Choroid plexus epithelial cell (primary cell): Measurements from ENCODE around the gene CFAP47.
A peak's percentile ranks its signal among the peaks of the same experiment; 100 is the strongest.

Experiments used
- DNase-seq: peaks from one replicate; pipeline ENCODE4 v3.0.0-alpha.2; 2010; ENCODE audit warnings: low read depth
- H3K4me3 ChIP-seq: 2 replicates; pipeline ENCODE4 v1.5.1; 2011; ENCODE audit warnings: low read depth, mild to moderate bottlenecking, control low read depth, low read length, moderate library complexity
- TF ChIP-seq, protein P1 (sequence below): conservative IDR thresholded peaks from 2 replicates; pipeline ENCODE4 v1.5.1; 2011; ENCODE audit warnings: low read depth, mild to moderate bottlenecking, control low read depth, inconsistent platforms, low read length, moderate library complexity

Gene CFAP47

DNA sequence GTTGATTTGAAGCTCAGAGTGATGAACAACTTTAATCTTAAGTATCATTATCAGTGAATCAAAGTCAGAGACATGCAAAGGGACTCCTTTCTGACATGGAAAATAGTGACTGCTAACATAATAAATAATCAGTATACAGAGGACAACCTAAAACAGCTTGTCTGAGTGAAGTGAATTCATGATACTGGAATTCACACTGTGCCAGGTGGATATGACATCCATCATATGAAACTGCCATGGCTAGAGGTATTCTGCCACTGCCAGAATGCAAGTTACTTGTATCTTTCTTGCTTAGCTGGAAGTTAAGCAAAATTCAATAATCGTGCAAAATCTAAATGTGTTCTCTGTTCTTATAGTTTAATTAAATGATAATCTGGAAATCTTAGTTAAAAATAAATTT, 429.0 kb downstream of the CFAP47 start:
- DNase-seq, result no peak
- TF ChIP-seq, protein P1, sequence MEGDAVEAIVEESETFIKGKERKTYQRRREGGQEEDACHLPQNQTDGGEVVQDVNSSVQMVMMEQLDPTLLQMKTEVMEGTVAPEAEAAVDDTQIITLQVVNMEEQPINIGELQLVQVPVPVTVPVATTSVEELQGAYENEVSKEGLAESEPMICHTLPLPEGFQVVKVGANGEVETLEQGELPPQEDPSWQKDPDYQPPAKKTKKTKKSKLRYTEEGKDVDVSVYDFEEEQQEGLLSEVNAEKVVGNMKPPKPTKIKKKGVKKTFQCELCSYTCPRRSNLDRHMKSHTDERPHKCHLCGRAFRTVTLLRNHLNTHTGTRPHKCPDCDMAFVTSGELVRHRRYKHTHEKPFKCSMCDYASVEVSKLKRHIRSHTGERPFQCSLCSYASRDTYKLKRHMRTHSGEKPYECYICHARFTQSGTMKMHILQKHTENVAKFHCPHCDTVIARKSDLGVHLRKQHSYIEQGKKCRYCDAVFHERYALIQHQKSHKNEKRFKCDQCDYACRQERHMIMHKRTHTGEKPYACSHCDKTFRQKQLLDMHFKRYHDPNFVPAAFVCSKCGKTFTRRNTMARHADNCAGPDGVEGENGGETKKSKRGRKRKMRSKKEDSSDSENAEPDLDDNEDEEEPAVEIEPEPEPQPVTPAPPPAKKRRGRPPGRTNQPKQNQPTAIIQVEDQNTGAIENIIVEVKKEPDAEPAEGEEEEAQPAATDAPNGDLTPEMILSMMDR, result no peak
- no peak overlapping the region for H3K4me3 ChIP-seq

DNA sequence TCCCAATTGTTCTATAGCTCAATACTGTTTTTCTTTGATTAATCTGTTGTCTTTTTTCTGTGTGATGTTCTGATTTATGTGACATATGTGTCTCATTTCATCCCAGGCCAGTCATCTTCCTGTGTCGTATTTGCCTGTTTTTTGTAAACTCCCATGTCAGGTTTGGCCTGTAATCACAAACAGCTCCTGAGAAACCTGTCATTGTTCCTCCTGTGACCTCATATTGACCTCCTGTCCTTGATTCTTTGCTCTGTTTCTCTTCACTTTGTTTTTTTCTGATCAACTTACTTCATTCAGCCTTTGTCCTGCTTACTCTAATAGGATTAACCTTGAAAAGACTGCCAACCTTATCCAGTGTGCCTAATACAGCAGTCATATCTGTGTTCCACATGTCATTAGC, 438.3 kb downstream of the CFAP47 start:
- no peak overlapping the region for H3K4me3 ChIP-seq
- no peak for DNase-seq
- TF ChIP-seq, protein P1, result no peak

DNA sequence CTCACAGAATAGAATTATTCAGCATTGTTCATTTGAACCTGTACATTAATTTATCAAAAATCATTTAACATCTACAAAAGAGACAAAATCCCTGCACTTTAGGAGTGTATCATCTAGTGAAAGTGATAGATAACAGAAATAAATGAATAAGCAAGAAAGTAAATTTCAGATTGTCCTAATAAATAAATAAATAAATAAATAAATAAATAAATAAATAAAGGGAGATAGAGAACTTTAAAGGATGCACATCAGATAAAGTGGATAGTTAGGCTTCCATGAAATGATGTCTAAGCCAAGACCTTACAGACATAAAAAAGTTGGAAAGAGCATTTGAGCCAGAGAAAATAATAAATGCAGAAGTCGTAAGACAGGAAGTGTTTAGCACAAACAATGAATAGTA, 444.7 kb downstream of the CFAP47 start:
- no peak overlapping the region for H3K4me3 ChIP-seq
- TF ChIP-seq, protein P1, result no peak
- DNase-seq, result no peak

DNA sequence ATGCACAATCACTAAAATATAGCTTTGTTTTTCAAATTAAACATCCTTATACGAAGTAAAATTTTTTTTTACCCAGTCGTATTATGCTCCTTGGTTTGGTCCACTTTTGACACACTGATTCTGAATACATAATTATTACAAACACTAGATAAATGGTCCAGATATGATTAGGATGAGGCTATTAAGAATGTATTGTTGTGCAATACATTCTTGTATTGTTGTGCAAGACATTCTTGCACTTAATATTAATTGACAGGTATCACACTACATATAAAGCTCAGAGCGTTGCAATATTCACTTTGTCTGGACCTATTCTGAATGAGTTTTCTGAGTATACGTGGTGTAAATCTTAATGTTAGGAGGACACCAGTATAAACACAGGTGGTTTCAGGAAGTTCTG, 464.0 kb downstream of the CFAP47 start:
- TF ChIP-seq, protein P1, result no peak
- no peak for DNase-seq
- H3K4me3 ChIP-seq, result no peak overlapping the region

DNA sequence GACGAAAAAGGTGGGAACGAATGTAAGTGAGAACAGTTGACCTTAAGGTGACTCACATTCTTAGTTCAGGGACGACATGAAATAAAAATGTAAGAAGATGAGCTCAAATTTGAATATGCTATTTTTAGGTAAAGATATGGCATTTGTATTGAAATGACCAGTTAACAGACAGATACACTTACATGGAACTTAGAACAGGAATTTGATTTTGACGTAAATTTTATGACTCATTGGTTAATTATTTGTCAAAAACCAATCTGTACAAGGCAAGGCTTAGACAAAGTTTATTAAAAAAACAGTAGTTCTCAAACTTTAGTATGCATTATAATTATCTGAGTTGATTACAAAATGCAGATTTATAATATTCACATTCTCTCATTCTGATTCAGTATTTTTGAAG, 469.4 kb downstream of the CFAP47 start:
- TF ChIP-seq, protein P1, result no peak
- peak; percentile 44 for DNase-seq
- no peak overlapping the region for H3K4me3 ChIP-seq

DNA sequence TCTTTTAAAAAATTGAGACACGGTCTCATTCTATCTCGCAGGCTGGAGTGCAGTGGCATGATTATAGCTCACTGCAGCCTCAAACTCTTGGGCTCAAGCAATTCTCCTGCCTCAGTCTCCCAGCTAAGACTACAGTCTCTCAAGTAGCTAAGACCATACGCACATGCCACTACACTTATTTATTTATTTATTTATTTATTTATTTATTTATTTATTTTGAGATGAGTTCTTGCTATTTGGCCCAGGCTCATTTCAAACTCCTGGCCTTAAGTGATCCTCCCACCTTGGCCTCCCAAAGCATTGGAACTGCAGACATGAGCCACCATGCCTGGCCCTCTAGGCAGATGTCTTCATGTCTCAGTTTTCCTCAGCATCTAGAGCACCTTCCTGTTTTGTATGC, 482.2 kb downstream of the CFAP47 start:
- no peak for DNase-seq
- TF ChIP-seq, protein P1, result no peak
- H3K4me3 ChIP-seq, result no peak overlapping the region

DNA sequence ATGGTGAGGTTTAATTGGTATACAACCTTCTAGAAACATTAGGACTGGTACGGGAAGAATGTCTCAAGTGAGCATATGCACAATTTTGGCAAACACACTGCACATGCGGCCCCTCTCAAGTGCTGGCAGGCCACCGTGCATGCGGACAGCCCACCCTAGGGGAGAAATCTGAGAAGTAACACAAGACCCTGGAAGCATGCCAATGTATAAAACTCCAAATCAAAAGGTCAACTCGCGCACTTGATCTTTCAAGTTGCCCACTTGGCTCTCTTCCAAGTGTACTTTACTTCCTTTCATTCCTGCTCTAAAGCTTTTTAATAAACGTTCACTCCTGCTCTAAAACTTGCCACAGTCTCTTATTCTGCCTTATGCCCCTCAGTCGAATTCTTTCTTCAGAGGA, 488.3 kb downstream of the CFAP47 start:
- no peak for DNase-seq
- TF ChIP-seq, protein P1, result no peak
- no peak overlapping the region for H3K4me3 ChIP-seq
